Osteocyte (in vitro differentiated cells): Measurements from ENCODE around the gene WDR6. TPM values are rescaled to one million over a fixed set of nuclear protein-coding genes. Genes with fewer than 3 reads are reported as not detected.

ENCODE experiments used
- DNase-seq: peaks from one replicate; pipeline ENCODE4 v3.0.0; 2021; ENCODE audit warnings: mixed read lengths; ENCODE audit not compliant: unreplicated experiment; ENCODE audit errors: extremely low spot score
- H3K27ac Mint-ChIP-seq: one replicate; pipeline ENCODE4 v1.8.0; 2021; ENCODE audit warnings: mild to moderate bottlenecking, mixed read lengths; ENCODE audit not compliant: unreplicated experiment
- H3K27me3 Mint-ChIP-seq: one replicate; pipeline ENCODE4 v1.8.0; 2021; ENCODE audit warnings: mixed read lengths; ENCODE audit not compliant: unreplicated experiment
- H3K36me3 Mint-ChIP-seq: one replicate; pipeline ENCODE4 v1.8.0; 2021; ENCODE audit warnings: mixed read lengths; ENCODE audit not compliant: unreplicated experiment
- H3K4me1 Mint-ChIP-seq: one replicate; pipeline ENCODE4 v1.8.0; 2021; ENCODE audit warnings: mixed read lengths; ENCODE audit not compliant: unreplicated experiment
- H3K4me3 Mint-ChIP-seq: one replicate; pipeline ENCODE4 v1.8.0; 2021; ENCODE audit warnings: mild to moderate bottlenecking, moderate library complexity, mixed read lengths; ENCODE audit not compliant: unreplicated experiment
- H3K9me3 Mint-ChIP-seq: one replicate; pipeline ENCODE4 v1.8.0; 2021; ENCODE audit warnings: mixed read lengths; ENCODE audit not compliant: unreplicated experiment
- long read RNA-seq: library from polyadenylated mRNA; unstranded; transcript quantifications from one replicate; pipeline ENCODE4 v2.0.0, GENCODE V29; 2021
- total RNA-seq: library from RNA; stranded (reverse); gene quantifications from 2 replicates; pipeline ENCODE4 v1.2.1, GENCODE V29; 2021
- TF ChIP-seq, protein P1 (sequence below): fragments of 200-600 bp; sonication (generic); IDR thresholded peaks from 2 replicates; pipeline ENCODE4 v1.5.0; 2021; ENCODE audit warnings: antibody characterized with exemption, mild to moderate bottlenecking, moderate library complexity

Gene WDR6, protein sequence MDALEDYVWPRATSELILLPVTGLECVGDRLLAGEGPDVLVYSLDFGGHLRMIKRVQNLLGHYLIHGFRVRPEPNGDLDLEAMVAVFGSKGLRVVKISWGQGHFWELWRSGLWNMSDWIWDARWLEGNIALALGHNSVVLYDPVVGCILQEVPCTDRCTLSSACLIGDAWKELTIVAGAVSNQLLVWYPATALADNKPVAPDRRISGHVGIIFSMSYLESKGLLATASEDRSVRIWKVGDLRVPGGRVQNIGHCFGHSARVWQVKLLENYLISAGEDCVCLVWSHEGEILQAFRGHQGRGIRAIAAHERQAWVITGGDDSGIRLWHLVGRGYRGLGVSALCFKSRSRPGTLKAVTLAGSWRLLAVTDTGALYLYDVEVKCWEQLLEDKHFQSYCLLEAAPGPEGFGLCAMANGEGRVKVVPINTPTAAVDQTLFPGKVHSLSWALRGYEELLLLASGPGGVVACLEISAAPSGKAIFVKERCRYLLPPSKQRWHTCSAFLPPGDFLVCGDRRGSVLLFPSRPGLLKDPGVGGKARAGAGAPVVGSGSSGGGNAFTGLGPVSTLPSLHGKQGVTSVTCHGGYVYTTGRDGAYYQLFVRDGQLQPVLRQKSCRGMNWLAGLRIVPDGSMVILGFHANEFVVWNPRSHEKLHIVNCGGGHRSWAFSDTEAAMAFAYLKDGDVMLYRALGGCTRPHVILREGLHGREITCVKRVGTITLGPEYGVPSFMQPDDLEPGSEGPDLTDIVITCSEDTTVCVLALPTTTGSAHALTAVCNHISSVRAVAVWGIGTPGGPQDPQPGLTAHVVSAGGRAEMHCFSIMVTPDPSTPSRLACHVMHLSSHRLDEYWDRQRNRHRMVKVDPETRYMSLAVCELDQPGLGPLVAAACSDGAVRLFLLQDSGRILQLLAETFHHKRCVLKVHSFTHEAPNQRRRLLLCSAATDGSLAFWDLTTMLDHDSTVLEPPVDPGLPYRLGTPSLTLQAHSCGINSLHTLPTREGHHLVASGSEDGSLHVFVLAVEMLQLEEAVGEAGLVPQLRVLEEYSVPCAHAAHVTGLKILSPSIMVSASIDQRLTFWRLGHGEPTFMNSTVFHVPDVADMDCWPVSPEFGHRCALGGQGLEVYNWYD
- 211 and 236 TPM in 2 replicates for total RNA-seq
- long read RNA-seq, full-length matches to known transcripts, result 123 of 211 reads
- long read RNA-seq, partial matches to known transcripts, result 58 of 211 reads
- long read RNA-seq, other reads (novel, unspliced or antisense), result 30 of 211 reads

DNA sequence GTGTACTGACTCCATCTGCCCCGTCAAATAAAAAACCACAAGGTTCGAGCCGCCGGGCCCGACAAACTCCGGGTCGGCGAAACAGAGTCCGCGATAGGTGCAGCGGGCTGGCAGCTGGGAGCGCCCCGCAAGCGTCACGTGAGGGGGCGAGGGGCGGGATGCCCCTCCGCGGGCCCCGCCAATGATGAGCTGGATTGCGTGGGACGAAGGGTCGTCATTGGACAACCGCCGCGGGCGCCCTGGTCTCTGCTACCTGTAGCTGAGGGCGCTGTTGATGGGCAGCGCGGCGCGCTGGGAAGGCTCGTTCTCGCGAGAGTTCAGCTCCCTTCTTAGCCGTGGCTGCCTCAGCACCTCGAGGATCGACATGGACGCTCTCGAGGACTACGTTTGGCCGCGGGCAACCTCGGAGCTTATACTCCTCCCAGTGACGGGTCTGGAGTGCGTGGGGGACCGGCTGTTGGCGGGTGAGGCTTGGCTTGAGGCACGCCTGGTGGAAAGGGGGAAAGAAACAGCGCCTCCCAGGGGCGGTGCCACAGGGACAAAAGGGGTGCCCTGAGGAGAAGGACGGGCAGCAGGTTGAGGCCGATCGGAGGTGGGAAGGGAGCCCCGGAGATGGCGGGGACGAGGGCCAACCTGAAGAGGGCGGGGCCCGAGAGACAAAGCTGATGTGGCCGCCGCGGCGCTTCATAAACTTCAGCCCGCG is at the start of gene WDR6:
Gene WDR6 (plus strand): TSS at position 324 of the 703 bp plus-strand sequence. CDS start 41 bp downstream, at position 365.
- TF ChIP-seq, protein P1, sequence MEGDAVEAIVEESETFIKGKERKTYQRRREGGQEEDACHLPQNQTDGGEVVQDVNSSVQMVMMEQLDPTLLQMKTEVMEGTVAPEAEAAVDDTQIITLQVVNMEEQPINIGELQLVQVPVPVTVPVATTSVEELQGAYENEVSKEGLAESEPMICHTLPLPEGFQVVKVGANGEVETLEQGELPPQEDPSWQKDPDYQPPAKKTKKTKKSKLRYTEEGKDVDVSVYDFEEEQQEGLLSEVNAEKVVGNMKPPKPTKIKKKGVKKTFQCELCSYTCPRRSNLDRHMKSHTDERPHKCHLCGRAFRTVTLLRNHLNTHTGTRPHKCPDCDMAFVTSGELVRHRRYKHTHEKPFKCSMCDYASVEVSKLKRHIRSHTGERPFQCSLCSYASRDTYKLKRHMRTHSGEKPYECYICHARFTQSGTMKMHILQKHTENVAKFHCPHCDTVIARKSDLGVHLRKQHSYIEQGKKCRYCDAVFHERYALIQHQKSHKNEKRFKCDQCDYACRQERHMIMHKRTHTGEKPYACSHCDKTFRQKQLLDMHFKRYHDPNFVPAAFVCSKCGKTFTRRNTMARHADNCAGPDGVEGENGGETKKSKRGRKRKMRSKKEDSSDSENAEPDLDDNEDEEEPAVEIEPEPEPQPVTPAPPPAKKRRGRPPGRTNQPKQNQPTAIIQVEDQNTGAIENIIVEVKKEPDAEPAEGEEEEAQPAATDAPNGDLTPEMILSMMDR, result peak; percentile 54
- H3K27ac Mint-ChIP-seq, result peak within 1 kb of the TSS; percentile 100
- DNase-seq, result peak; percentile 99
- peak within 1 kb of the TSS; percentile 100 for H3K4me3 Mint-ChIP-seq
- peaks cover 3% of the 10 kb centered on the region for H3K36me3 Mint-ChIP-seq
- peaks cover 31% of the 10 kb centered on the region for H3K4me1 Mint-ChIP-seq
- H3K27me3 Mint-ChIP-seq, result no peaks in the 10 kb centered on the region
- no peaks in the 10 kb centered on the region for H3K9me3 Mint-ChIP-seq

DNA sequence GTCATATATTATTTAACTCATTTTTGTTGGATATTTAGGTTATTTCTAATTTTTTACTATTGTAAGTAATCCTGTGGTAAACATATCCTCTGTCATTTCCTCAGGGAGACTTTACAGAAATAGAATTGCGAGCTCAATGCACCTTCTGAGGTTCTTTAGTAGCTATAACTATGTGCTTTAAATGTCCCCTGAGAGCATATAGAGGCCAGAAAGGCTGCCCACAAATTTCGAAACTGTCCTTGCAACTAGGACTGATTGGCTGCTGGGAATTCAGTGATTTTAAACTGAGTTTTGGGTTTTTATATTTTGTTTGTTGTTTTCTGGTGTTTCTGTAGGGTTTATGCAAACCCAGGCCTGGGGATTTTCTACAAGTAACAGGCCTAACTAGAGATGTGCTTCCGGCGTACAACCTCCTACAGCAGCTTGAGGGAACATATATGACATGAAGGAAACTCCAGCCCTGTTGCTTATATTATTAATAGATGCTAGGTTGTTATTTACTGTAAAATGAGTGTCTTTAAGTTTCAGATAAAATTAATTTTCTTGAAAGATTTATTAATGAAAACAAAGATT is 46.3 kb upstream of the WDR6 start:
- no peak overlapping the region for H3K4me3 Mint-ChIP-seq
- H3K36me3 Mint-ChIP-seq, result peaks cover 21% of the 10 kb centered on the region
- H3K9me3 Mint-ChIP-seq, result no peaks in the 10 kb centered on the region
- no peaks in the 10 kb centered on the region for H3K27me3 Mint-ChIP-seq
- H3K27ac Mint-ChIP-seq, result no peak overlapping the region
- TF ChIP-seq, protein P1, result no peak
- DNase-seq, result no peak
- peaks cover 6% of the 10 kb centered on the region for H3K4me1 Mint-ChIP-seq

DNA sequence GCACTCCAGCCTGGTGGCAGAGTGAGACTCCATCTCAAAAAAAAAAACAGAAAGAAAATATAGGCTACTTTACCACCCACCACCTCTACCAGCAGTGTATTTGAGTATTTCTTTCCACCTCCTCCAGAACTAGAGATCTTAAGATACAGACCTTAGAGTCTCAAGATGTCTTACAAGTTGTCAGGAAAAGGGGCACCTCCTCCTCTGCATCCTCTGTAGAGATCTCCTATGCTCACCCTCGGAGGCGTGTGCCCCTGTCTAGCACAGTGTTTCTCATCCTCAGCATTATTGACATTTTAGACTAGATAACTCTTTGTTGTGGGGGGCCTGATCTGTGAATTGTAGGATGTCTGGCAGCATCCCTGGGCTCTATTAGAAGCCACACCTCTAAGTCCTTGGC is 44.9 kb upstream of the WDR6 start:
- Mint-ChIP-seq H3K27me3 (no peaks in the 10 kb centered on the region), H3K36me3 (peaks cover 25% of the 10 kb centered on the region), H3K27ac (no peak overlapping the region), H3K4me1 (peaks cover 10% of the 10 kb centered on the region), H3K9me3 (no peaks in the 10 kb centered on the region), H3K4me3 (no peak overlapping the region)
- TF ChIP-seq, protein P1, result no peak
- DNase-seq, result no peak

DNA sequence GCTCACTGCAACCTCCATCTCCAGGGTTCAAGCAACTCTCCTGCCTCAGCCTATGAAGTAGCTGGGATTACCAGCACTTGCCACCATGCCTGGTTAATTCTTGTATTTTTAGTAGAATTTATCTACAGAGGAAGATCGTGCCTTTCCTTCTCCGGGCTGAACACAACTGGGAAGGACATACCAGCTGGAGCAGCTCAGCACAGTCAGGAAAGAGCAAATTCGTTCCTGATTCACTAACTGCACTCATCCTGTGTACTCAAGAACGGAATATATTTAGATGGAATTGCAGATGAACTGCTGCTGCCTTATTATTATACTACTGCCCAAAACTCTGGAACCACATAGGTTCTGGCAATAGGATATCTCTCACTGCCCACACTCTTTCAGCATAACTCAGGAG is 44.3 kb upstream of the WDR6 start:
- H3K9me3 Mint-ChIP-seq, result no peaks in the 10 kb centered on the region
- peaks cover 10% of the 10 kb centered on the region for H3K4me1 Mint-ChIP-seq
- H3K4me3 Mint-ChIP-seq, result no peak overlapping the region

More for the DNA sequence above, 44.3 kb upstream of the WDR6 start:
- no peak overlapping the region for H3K27ac Mint-ChIP-seq
- DNase-seq, result no peak
- no peaks in the 10 kb centered on the region for H3K27me3 Mint-ChIP-seq
- H3K36me3 Mint-ChIP-seq, result peaks cover 26% of the 10 kb centered on the region
- TF ChIP-seq, protein P1, result no peak
